Kidney (tissue), 14 donors: ENCODE data around the gene ODAD3. TPM values are rescaled to one million over a fixed set of nuclear protein-coding genes. Genes with fewer than 3 reads are reported as not detected.

ENCODE experiments used
- DNase-seq, 5 donors: peaks; one replicate each; pipeline ENCODE4 v3.0.0-alpha.2; 2013 to 2020
- FAIRE-seq: peaks from 2 replicates; lab custom pipeline; 2012; peaks lifted over from hg19 to GRCh38; lab: Jason Lieb, UNC
- H3K27ac ChIP-seq, 2 donors: one replicate each; pipeline ENCODE4 v1.7.0; 2013; ENCODE audit warnings: low read depth in 2 of 2, low read length in 2 of 2, inconsistent platforms in 1 of 2
- H3K27me3 ChIP-seq: one replicate; pipeline ENCODE4 v1.7.1; 2013; ENCODE audit warnings: low read length, inconsistent platforms; ENCODE audit not compliant: control insufficient read depth, insufficient read depth
- H3K36me3 ChIP-seq, 3 donors: one replicate each; pipeline versions ENCODE4 v1.7.0 to v1.7.1; 2013; ENCODE audit warnings: low read length in 3 of 3, control low read depth in 1 of 3, inconsistent platforms in 1 of 3; ENCODE audit not compliant: insufficient read depth in 3 of 3, control insufficient read depth in 2 of 3
- H3K4me1 ChIP-seq, 3 donors: one replicate each; pipeline versions ENCODE4 v1.7.0 to v1.7.1; 2013; ENCODE audit warnings: low read length in 3 of 3, inconsistent platforms in 1 of 3, low read depth in 1 of 3; ENCODE audit not compliant: control insufficient read depth in 2 of 3, insufficient read depth in 2 of 3
- H3K4me3 ChIP-seq, 3 donors: one replicate each; pipeline versions ENCODE4 v1.7.0 to v1.8.1; 2013; ENCODE audit warnings: low read length in 3 of 3, control low read depth in 1 of 3, inconsistent platforms in 1 of 3
- H3K9ac ChIP-seq, 3 donors: one replicate each; pipeline versions ENCODE4 v1.7.0 to v1.7.1; 2013; ENCODE audit warnings: low read length in 3 of 3, control low read depth in 1 of 3, inconsistent platforms in 1 of 3
- H3K9me3 ChIP-seq, 3 donors: one replicate each; pipeline versions ENCODE4 v1.7.0 to v1.7.1; 2013; ENCODE audit warnings: low read length in 3 of 3, control low read depth in 1 of 3, inconsistent platforms in 1 of 3; ENCODE audit not compliant: control insufficient read depth in 2 of 3, insufficient read depth in 1 of 3
- intact Hi-C: fragments of 100-400 bp; cut with DNase I; formaldehyde crosslinking; loops from one replicate; pipeline ENCODE4 v1.11.1; 2022
- polyA plus RNA-seq: library from polyadenylated mRNA; stranded (reverse); fragments of 350-450 nt; fragmentation: Illumina TruSeq; extraction: RNeasy Lipid Tissue Mini Kit (QIAGEN cat#74804); gene quantifications from one replicate; pipeline ENCODE4 v1.2.3, GENCODE V29; 2014; ENCODE audit warnings: low read depth, low replicate concordance; ENCODE audit not compliant: insufficient read depth
- total RNA-seq: library from RNA; stranded (reverse); fragmentation: NEBNext Ultra II Directional; extraction: Animal tissue kit (Norgen Biotek cat#: 25700); gene quantifications from one replicate; pipeline ENCODE4 v1.2.1, GENCODE V29; 2021
- TF ChIP-seq, protein P1 (sequence below): IDR thresholded peaks from 3 replicates; pipeline ENCODE4 v1.5.1; 2012; ENCODE audit warnings: mild to moderate bottlenecking, moderate library complexity, borderline replicate concordance; ENCODE audit not compliant: insufficient read depth; ENCODE audit errors: extremely low read depth
- donor health status: control.
- donor health status: control.
- donor health status: control.
- donor health status: control.
- donor health status: control.
- donor health status: DM: yes; HTN: yes; CAD: no.
- donor health status: Normal renal cell carcinoma (clear cell type).

The ODAD3 gene
- total and polyA plus RNA-seq, 2 donors from 2014 or later = 1.5 to 7.1 TPM

DNA sequence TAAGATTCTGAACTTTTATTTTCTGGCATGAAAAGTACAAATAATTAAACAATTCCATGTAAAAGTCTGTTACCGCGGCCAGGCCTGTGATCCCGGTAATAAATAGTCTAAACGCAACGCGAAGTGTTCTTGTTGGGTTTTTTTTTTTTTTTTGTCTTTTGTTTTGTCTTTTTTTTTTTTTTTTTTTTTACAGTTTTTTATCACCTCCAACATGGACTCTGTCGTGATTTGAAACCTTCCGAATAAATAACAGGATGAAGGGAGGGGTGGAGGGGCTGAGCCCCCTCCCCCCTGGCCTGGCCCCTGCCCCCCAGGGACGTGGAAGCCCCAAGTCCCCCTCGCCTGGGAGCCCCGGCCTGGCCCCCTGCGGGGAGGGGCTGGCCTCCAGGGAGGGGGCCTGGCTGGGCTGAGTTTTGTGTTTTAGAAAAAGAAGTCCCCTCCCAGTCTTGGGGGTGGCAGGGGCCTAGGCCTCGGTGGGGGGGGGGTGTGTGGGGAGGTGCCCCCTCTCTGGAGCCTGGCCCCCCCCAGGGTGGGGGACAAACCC, 16.5 kb upstream of the ODAD3 start:
- intact Hi-C loops = no loop called here
- H3K4me1 ChIP-seq = no peaks in the 10 kb centered on the region
- DNase-seq = no peak
- no peak overlapping the region for H3K4me3 ChIP-seq
- no peak overlapping the region for H3K27ac ChIP-seq
- TF ChIP-seq, protein P1, sequence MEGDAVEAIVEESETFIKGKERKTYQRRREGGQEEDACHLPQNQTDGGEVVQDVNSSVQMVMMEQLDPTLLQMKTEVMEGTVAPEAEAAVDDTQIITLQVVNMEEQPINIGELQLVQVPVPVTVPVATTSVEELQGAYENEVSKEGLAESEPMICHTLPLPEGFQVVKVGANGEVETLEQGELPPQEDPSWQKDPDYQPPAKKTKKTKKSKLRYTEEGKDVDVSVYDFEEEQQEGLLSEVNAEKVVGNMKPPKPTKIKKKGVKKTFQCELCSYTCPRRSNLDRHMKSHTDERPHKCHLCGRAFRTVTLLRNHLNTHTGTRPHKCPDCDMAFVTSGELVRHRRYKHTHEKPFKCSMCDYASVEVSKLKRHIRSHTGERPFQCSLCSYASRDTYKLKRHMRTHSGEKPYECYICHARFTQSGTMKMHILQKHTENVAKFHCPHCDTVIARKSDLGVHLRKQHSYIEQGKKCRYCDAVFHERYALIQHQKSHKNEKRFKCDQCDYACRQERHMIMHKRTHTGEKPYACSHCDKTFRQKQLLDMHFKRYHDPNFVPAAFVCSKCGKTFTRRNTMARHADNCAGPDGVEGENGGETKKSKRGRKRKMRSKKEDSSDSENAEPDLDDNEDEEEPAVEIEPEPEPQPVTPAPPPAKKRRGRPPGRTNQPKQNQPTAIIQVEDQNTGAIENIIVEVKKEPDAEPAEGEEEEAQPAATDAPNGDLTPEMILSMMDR = no peak
- H3K27me3 ChIP-seq = no peaks in the 10 kb centered on the region
- no peaks in the 10 kb centered on the region for H3K9me3 ChIP-seq
- no peak for FAIRE-seq
- peaks cover 0 to 6% (median 3%) of the 10 kb centered on the region in 3 donors for H3K36me3 ChIP-seq
- no peak overlapping the region for H3K9ac ChIP-seq

DNA sequence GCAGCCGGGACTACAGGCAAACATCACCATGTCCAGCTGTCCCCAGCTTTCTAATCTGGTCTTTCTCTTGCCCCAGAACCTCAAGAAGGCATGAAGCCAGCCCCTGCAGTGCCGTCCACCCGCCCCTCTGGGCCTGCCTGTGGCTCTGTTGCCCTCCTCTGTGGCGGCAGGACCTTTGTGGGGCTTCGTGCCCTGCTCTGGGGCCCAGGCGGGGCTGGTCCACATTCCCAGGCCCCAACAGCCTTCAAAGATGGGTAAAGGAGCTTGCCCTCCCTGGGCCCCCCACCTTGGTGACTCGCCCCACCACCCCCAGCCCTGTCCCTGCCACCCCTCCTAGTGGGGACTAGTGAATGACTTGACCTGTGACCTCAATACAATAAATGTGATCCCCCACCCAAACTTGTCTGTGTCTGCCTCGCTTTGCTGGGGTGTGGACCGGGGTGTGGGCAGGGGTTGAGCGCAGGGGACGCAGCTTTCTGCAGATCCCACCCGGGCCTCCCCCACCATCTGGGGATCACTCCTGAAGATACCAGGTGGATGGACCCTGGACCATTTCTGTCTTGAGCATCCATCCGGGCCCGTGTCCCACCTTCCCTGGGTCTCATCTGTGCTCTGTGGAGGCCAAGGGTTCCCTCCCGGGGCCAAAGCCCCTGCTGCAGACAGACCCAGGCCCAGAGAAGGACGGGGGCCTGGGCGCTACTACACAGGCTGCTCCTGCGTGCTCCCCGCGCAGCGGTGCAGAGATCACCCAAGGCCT, 15.8 kb upstream of the ODAD3 start:
- TF ChIP-seq, protein P1 = no peak
- peaks cover 0 to 6% (median 3%) of the 10 kb centered on the region in 3 donors for H3K36me3 ChIP-seq
- intact Hi-C loops = no loop called here

DNA sequence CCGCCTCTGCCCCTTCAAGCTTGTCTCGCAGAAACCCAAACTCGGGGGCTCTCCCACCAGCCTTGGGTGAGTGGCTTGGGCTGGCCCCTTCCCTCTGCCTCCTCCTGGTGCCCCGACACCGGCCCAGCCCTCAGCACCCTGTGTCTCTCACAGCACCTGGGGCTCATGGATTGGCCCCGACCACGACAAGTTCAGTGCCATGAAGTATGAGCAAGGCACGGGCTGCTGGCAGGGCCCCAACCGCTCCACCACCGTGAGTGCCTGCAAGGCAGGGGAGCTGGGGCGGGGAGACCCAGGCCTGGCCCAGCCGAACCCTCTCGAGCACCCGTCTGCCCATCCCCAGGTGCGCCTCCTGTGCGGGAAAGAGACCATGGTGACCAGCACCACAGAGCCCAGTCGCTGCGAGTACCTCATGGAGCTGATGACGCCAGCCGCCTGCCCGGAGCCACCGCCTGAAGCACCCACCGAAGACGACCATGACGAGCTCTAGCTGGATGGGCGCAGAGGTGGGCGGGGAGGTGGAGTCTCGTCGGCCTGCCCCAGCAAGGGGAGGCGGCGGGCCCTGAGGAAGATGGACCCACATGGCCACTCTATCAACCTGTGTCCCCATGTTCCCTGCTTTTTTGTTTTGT, 14.1 kb upstream of the ODAD3 start:
- Histone ChIP-seq H3K4me1 (no peaks in the 10 kb centered on the region), H3K4me3 (no peak overlapping the region), H3K27ac (no peak overlapping the region), H3K9me3 (no peaks in the 10 kb centered on the region), H3K36me3 (peaks cover 0 to 6% (median 3%) of the 10 kb centered on the region in 3 donors), H3K27me3 (no peaks in the 10 kb centered on the region), H3K9ac (no peak overlapping the region)
- FAIRE-seq = no peak
- intact Hi-C loops = no loop called here
- TF ChIP-seq, protein P1 = no peak
- DNase-seq = peak in 1 of 5 donors; percentile 75

More for the DNA sequence above, 15.8 kb upstream of the ODAD3 start:
- Histone ChIP-seq H3K4me1 (no peaks in the 10 kb centered on the region), H3K9ac (no peak overlapping the region), H3K27ac (no peak overlapping the region), H3K4me3 (no peak overlapping the region), H3K27me3 (no peaks in the 10 kb centered on the region), H3K9me3 (no peaks in the 10 kb centered on the region)
- FAIRE-seq (no peak), DNase-seq (no peak)
